ENCODE measurements around the gene INO80. TPM values are rescaled to one million over a fixed set of nuclear protein-coding genes. Genes with fewer than 3 reads are reported as not detected.

INO80 gene
- total RNA-seq, 1 donor from 2014 or later = 23.5 TPM

GRCh38 chr15:40992241-40992741 is 123.8 kb downstream of the INO80 start:
- no peak overlapping the region for H3K9ac ChIP-seq (ENCODE audit: low read depth in 1 of 3, low read length in 3 of 3)
- H3K27me3 ChIP-seq (ENCODE audit: control insufficient read depth in 3 of 3, insufficient read depth in 3 of 3, low read length in 3 of 3) = no peaks in the 10 kb centered on the region
- H3K27ac ChIP-seq (ENCODE audit: low read depth, low read length) = no peak overlapping the region
- H3K9me3 ChIP-seq (ENCODE audit: control insufficient read depth in 3 of 3, low read length in 3 of 3) = no peaks in the 10 kb centered on the region
- peaks cover 4 to 44% (median 37%) of the 10 kb centered on the region in 3 donors for H3K36me3 ChIP-seq (ENCODE audit: control insufficient read depth in 3 of 3, insufficient read depth in 3 of 3, low read length in 3 of 3)
- peaks cover 0 to 4% (median 0%) of the 10 kb centered on the region in 3 donors for H3K4me1 ChIP-seq (ENCODE audit: control insufficient read depth in 3 of 3, insufficient read depth in 3 of 3, low read length in 3 of 3)
- no peak overlapping the region for H3K4me3 ChIP-seq (ENCODE audit: low read length in 3 of 3)

- no peak overlapping the region for H3K27ac ChIP-seq (ENCODE audit: low read depth, low read length)
- H3K9me3 ChIP-seq (ENCODE audit: control insufficient read depth in 3 of 3, low read length in 3 of 3) = no peaks in the 10 kb centered on the region
- H3K27me3 ChIP-seq (ENCODE audit: control insufficient read depth in 3 of 3, insufficient read depth in 3 of 3, low read length in 3 of 3) = no peaks in the 10 kb centered on the region
- H3K36me3 ChIP-seq (ENCODE audit: control insufficient read depth in 3 of 3, insufficient read depth in 3 of 3, low read length in 3 of 3) = peaks cover 7 to 46% (median 39%) of the 10 kb centered on the region in 3 donors
- H3K9ac ChIP-seq (ENCODE audit: low read depth in 1 of 3, low read length in 3 of 3) = no peak overlapping the region
- H3K4me3 ChIP-seq (ENCODE audit: low read length in 3 of 3) = no peak overlapping the region
- H3K4me1 ChIP-seq (ENCODE audit: control insufficient read depth in 3 of 3, insufficient read depth in 3 of 3, low read length in 3 of 3) = peaks cover 0 to 4% (median 0%) of the 10 kb centered on the region in 3 donors
These were observed 124.7 kb downstream of the INO80 start for GRCh38 chr15:40991355-40991754.

- H3K36me3 ChIP-seq (ENCODE audit: control insufficient read depth in 3 of 3, insufficient read depth in 3 of 3, low read length in 3 of 3) = peaks cover 8 to 48% (median 37%) of the 10 kb centered on the region in 3 donors
- H3K9me3 ChIP-seq (ENCODE audit: control insufficient read depth in 3 of 3, low read length in 3 of 3) = no peaks in the 10 kb centered on the region
- H3K27ac ChIP-seq (ENCODE audit: low read depth, low read length) = no peak overlapping the region
- no peak overlapping the region for H3K4me3 ChIP-seq (ENCODE audit: low read length in 3 of 3)
- H3K9ac ChIP-seq (ENCODE audit: low read depth in 1 of 3, low read length in 3 of 3) = no peak overlapping the region
- H3K4me1 ChIP-seq (ENCODE audit: control insufficient read depth in 3 of 3, insufficient read depth in 3 of 3, low read length in 3 of 3) = peaks cover 0 to 4% (median 0%) of the 10 kb centered on the region in 3 donors
- H3K27me3 ChIP-seq (ENCODE audit: control insufficient read depth in 3 of 3, insufficient read depth in 3 of 3, low read length in 3 of 3) = no peaks in the 10 kb centered on the region
These were observed 125.3 kb downstream of the INO80 start for GRCh38 chr15:40990789-40991188.

- Histone ChIP-seq H3K9me3 (ENCODE audit: control insufficient read depth in 3 of 3, low read length in 3 of 3) (no peaks in the 10 kb centered on the region), H3K4me3 (ENCODE audit: low read length in 3 of 3) (no peak overlapping the region), H3K4me1 (ENCODE audit: control insufficient read depth in 3 of 3, insufficient read depth in 3 of 3, low read length in 3 of 3) (peaks cover 0 to 4% (median 0%) of the 10 kb centered on the region in 3 donors), H3K9ac (ENCODE audit: low read depth in 1 of 3, low read length in 3 of 3) (no peak overlapping the region), H3K36me3 (ENCODE audit: control insufficient read depth in 3 of 3, insufficient read depth in 3 of 3, low read length in 3 of 3) (peaks cover 12 to 48% (median 36%) of the 10 kb centered on the region in 3 donors), H3K27ac (ENCODE audit: low read depth, low read length) (no peak overlapping the region), H3K27me3 (ENCODE audit: control insufficient read depth in 3 of 3, insufficient read depth in 3 of 3, low read length in 3 of 3) (no peaks in the 10 kb centered on the region)
These were observed 126.0 kb downstream of the INO80 start for GRCh38 chr15:40990080-40990479.

GRCh38 chr15:40988156-40988555 is 127.9 kb downstream of the INO80 start:
- H3K27ac ChIP-seq (ENCODE audit: low read depth, low read length) = no peak overlapping the region
- H3K27me3 ChIP-seq (ENCODE audit: control insufficient read depth in 3 of 3, insufficient read depth in 3 of 3, low read length in 3 of 3) = no peaks in the 10 kb centered on the region
- H3K9me3 ChIP-seq (ENCODE audit: control insufficient read depth in 3 of 3, low read length in 3 of 3) = no peaks in the 10 kb centered on the region
- H3K4me3 ChIP-seq (ENCODE audit: low read length in 3 of 3) = no peak overlapping the region
- H3K9ac ChIP-seq (ENCODE audit: low read depth in 1 of 3, low read length in 3 of 3) = no peak overlapping the region
- H3K36me3 ChIP-seq (ENCODE audit: control insufficient read depth in 3 of 3, insufficient read depth in 3 of 3, low read length in 3 of 3) = peaks cover 30 to 56% (median 44%) of the 10 kb centered on the region in 3 donors
- H3K4me1 ChIP-seq (ENCODE audit: control insufficient read depth in 3 of 3, insufficient read depth in 3 of 3, low read length in 3 of 3) = peaks cover 0 to 4% (median 0%) of the 10 kb centered on the region in 3 donors

GRCh38 chr15:40986820-40987219 is 129.3 kb downstream of the INO80 start:
- no peak overlapping the region for H3K9ac ChIP-seq (ENCODE audit: low read depth in 1 of 3, low read length in 3 of 3)
- H3K4me1 ChIP-seq (ENCODE audit: control insufficient read depth in 3 of 3, insufficient read depth in 3 of 3, low read length in 3 of 3) = no peaks in the 10 kb centered on the region
- H3K9me3 ChIP-seq (ENCODE audit: control insufficient read depth in 3 of 3, low read length in 3 of 3) = no peaks in the 10 kb centered on the region
- no peaks in the 10 kb centered on the region for H3K27me3 ChIP-seq (ENCODE audit: control insufficient read depth in 3 of 3, insufficient read depth in 3 of 3, low read length in 3 of 3)
- H3K27ac ChIP-seq (ENCODE audit: low read depth, low read length) = no peak overlapping the region
- peaks cover 42 to 67% (median 57%) of the 10 kb centered on the region in 3 donors for H3K36me3 ChIP-seq (ENCODE audit: control insufficient read depth in 3 of 3, insufficient read depth in 3 of 3, low read length in 3 of 3)
- H3K4me3 ChIP-seq (ENCODE audit: low read length in 3 of 3) = no peak overlapping the region

- peaks cover 53 to 73% (median 68%) of the 10 kb centered on the region in 3 donors for H3K36me3 ChIP-seq (ENCODE audit: control insufficient read depth in 3 of 3, insufficient read depth in 3 of 3, low read length in 3 of 3)
- no peak overlapping the region for H3K27ac ChIP-seq (ENCODE audit: low read depth, low read length)
- H3K4me3 ChIP-seq (ENCODE audit: low read length in 3 of 3) = no peak overlapping the region
- no peaks in the 10 kb centered on the region for H3K27me3 ChIP-seq (ENCODE audit: control insufficient read depth in 3 of 3, insufficient read depth in 3 of 3, low read length in 3 of 3)
- H3K4me1 ChIP-seq (ENCODE audit: control insufficient read depth in 3 of 3, insufficient read depth in 3 of 3, low read length in 3 of 3) = no peaks in the 10 kb centered on the region
- H3K9ac ChIP-seq (ENCODE audit: low read depth in 1 of 3, low read length in 3 of 3) = no peak overlapping the region
- no peaks in the 10 kb centered on the region for H3K9me3 ChIP-seq (ENCODE audit: control insufficient read depth in 3 of 3, low read length in 3 of 3)
These were observed 130.3 kb downstream of the INO80 start for GRCh38 chr15:40985541-40986330.

- Histone ChIP-seq H3K36me3 (ENCODE audit: control insufficient read depth in 3 of 3, insufficient read depth in 3 of 3, low read length in 3 of 3) (peaks cover 60 to 80% (median 75%) of the 10 kb centered on the region in 3 donors), H3K9me3 (ENCODE audit: control insufficient read depth in 3 of 3, low read length in 3 of 3) (no peaks in the 10 kb centered on the region), H3K4me3 (ENCODE audit: low read length in 3 of 3) (no peak overlapping the region), H3K4me1 (ENCODE audit: control insufficient read depth in 3 of 3, insufficient read depth in 3 of 3, low read length in 3 of 3) (no peaks in the 10 kb centered on the region), H3K9ac (ENCODE audit: low read depth in 1 of 3, low read length in 3 of 3) (no peak overlapping the region), H3K27me3 (ENCODE audit: control insufficient read depth in 3 of 3, insufficient read depth in 3 of 3, low read length in 3 of 3) (no peaks in the 10 kb centered on the region), H3K27ac (ENCODE audit: low read depth, low read length) (no peak overlapping the region)
These were observed 131.1 kb downstream of the INO80 start for GRCh38 chr15:40984964-40985363.

GRCh38 chr15:40984406-40984805 is 131.7 kb downstream of the INO80 start:
- Histone ChIP-seq H3K27me3 (ENCODE audit: control insufficient read depth in 3 of 3, insufficient read depth in 3 of 3, low read length in 3 of 3) (no peaks in the 10 kb centered on the region), H3K36me3 (ENCODE audit: control insufficient read depth in 3 of 3, insufficient read depth in 3 of 3, low read length in 3 of 3) (peaks cover 66 to 86% (median 81%) of the 10 kb centered on the region in 3 donors), H3K4me1 (ENCODE audit: control insufficient read depth in 3 of 3, insufficient read depth in 3 of 3, low read length in 3 of 3) (no peaks in the 10 kb centered on the region), H3K9ac (ENCODE audit: low read depth in 1 of 3, low read length in 3 of 3) (no peak overlapping the region), H3K27ac (ENCODE audit: low read depth, low read length) (no peak overlapping the region), H3K4me3 (ENCODE audit: low read length in 3 of 3) (no peak overlapping the region), H3K9me3 (ENCODE audit: control insufficient read depth in 3 of 3, low read length in 3 of 3) (no peaks in the 10 kb centered on the region)

- H3K36me3 ChIP-seq (ENCODE audit: control insufficient read depth in 3 of 3, insufficient read depth in 3 of 3, low read length in 3 of 3) = peaks cover 79 to 97% (median 94%) of the 10 kb centered on the region in 3 donors
- H3K4me3 ChIP-seq (ENCODE audit: low read length in 3 of 3) = no peak overlapping the region
- no peak overlapping the region for H3K9ac ChIP-seq (ENCODE audit: low read depth in 1 of 3, low read length in 3 of 3)
- no peaks in the 10 kb centered on the region for H3K4me1 ChIP-seq (ENCODE audit: control insufficient read depth in 3 of 3, insufficient read depth in 3 of 3, low read length in 3 of 3)
- no peaks in the 10 kb centered on the region for H3K9me3 ChIP-seq (ENCODE audit: control insufficient read depth in 3 of 3, low read length in 3 of 3)
- H3K27ac ChIP-seq (ENCODE audit: low read depth, low read length) = no peak overlapping the region
- no peaks in the 10 kb centered on the region for H3K27me3 ChIP-seq (ENCODE audit: control insufficient read depth in 3 of 3, insufficient read depth in 3 of 3, low read length in 3 of 3)
These were observed 133.2 kb downstream of the INO80 start for GRCh38 chr15:40982855-40983254.
